Fibroblast of upper back skin (primary cell): Measurements from ENCODE around the gene CPTP.

Experiments used
- DNase-seq: peaks from one replicate; pipeline ENCODE4 v3.0.0-alpha.2; 2013

The CPTP gene

DNA sequence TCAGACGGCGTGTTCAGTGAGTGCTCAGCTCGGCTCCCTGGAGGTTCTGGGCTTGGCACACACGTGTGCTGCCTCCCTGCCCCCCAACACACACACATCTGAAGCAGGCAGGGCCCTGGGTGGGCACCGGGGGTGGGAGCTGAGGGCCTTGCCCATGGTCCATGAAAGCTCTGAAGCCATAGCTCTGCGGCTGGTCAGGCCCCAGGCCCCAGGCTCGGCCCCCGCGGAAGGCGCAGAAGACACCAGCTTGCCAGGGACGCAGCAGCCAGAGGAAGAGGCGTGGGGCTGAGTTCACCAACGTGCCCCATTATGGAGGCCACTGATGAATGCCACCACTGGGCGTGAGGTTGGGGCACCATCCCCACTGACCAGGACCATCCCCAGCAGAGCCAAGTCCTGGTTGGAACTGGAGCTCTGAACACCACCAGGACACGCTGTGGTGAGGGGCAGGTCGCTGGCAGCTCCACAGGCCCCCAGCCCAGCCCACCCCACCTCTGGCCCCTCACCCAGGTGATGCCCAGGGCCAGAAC is 46.2 kb downstream of the CPTP start:
- no peak for DNase-seq

DNA sequence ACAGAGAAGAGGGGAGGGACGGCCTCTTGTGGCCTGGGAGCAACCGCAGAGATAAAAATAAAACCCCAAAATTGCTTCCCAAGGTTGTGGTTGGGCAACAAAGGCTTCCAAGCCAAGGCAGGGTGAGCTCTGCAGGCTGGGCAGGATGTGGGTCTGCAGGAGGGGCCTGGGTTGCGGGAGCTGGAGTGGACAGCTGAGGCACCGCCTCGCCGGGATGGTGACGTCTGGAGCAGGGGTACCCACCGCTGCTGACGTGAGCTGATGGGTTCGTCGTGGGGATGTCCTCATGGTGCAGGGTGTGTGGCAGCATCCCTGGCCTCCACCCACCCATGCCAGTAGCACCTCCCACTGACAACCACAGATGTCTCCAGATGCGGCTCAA is 46.8 kb downstream of the CPTP start:
- no peak for DNase-seq

GRCh38 chr1:1371746-1372711 is 47.4 kb downstream of the CPTP start:
- no peak for DNase-seq

- no peak for DNase-seq
Observed at GRCh38 chr1:1373051-1373814, 48.6 kb downstream of the CPTP start.

DNA sequence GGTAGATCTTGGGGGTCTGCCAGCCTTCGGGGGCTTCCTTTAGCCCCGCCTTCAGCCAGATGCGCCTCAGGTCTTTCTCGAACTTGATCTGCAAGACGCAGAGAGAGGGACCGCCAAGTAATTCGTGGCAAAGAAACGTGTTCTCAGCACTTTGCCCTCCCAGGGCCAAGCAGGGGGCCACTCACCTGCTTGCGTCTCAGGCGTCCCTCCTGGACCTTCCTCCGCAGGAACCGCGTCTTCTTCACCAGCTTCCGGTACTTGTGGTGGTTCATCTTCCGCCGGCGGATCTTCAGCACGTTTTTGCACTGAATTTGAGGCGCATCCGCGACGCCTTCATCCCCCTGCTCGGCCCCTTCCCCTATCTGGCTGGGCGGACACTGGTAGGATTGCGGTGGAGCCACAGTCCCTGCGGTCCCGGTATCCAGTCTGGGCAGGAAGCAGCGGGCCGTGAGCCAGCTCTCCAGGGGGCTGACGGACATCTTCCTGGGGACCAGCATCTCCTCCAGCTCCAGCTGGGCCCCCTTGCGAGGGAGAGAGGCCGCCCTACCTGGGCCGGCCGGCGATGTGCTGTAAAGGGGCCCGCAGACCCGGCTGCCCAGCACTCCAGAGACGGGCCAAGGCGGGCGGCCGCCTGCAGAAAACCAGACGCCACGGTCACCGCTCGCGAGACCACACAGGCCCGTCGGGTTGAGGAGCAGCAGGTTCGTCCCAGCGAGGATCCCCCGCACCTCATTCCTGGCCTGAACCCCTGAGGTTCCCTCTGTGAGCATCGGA is 49.4 kb downstream of the CPTP start:
- no peak for DNase-seq

- DNase-seq: no peak
Observed at GRCh38 chr1:1374589-1374928, 50.0 kb downstream of the CPTP start.

DNA sequence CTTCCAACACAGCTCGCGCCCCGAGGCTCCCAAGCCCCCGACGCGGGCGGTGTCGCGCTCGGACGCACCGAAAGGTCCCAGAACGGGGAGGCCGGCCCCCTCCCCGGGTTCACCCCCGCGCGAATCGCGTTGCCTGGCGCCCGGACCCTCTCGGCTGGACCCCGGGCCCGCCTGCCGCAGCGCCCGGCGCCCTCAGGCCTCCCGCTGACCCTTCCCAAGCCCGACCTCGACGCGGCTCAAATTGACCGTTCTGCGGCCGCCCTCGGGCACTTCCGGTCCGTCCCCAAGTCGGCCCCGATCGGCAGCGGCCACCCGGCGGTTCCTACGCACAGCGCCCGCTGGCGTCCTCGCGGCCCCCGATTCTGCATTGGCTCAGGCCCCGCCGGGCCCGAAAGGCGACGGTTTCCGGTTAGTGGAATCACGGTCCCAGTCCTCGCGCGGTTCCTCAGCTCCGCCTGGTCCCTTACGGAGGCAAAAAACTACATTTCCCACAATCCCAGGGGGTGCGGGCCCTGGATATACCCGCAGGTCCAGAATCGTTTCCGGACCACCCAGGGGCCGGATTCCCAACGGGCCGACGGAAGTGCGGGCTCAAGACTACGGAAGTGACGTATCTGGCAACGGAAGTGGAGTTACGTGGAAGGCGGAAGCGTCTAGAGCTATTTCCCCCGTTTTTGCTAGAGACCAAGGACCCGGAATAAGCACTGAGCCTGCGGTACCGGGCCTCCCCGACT is 50.5 kb downstream of the CPTP start, which contains the start of gene AURKAIP1:
Gene AURKAIP1, minus strand, starts transcription at position 279 of the 734 bp plus-strand sequence. CDS start 451 bp downstream, outside the sequence.
- DNase-seq: peak; percentile 100

DNA sequence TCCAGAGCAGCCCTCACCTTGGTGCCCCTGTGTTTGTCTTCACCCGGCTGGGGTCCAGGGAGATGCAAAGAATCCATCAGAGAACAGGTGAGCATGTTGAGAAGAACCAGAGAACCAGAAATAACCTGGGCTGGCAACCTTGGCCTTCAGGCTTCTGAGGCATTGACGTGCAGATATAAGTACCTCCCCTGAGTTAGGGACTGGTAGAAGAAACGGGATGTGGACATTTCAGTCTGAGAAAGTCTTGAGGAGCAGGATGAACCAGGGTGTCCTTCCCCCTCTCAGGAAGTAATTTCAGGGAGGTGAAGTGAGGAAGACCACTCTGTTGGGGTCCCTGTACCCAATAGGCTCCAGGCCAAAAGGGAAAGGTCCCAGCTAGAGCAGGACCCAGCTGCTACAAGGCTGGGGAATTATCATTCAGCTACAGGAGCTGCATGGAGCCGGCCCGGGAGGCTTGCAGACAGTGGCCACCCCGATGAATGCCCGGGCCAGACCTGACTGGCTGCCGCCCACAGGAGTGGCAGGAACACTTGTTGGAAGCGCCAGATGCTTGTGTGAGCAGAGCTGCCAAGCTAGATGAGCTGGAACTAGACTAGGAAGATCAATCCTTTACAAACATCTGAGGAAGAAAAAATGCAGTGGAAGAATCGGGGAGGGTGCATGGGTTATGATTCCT is 52.1 kb downstream of the CPTP start:
- no peak for DNase-seq

GRCh38 chr1:1377540-1378205 is 53.1 kb downstream of the CPTP start:
- no peak for DNase-seq
